ENCODE data around the gene SERPINI1.
"Not testable (repeated sequence)": the region's sequence is repeated elsewhere in the genome, so short reads cannot be mapped to it uniquely, and the experiment has no call there.

The SERPINI1 gene

DNA sequence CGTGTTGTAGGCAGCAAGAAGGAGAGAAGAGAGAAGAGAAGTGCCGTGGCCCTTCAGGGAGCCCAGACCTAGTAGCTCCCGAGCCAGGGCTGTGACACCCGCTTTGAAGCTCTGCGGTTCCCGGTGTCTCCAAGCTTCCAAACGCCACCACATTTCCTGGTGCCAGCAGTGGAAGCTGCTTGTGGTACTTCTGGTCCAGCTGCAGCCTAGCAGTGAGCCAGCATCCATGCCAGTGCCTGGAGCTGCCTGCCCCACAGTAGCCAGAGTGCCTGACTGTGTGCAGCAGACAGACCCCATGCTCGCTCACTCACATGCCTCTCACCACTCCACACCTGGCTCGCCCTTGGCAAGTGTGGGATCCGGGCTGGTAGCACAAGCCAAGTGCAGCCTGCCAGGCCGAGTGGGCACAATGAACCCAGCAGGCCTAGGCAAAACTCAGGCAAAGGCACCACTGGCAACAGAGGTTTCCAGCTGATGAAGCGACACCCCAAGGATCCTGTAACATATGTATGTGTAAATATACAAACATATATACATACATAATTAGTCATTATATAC, 85.8 kb downstream of the SERPINI1 start:
- TF ChIP-seq, protein P1, sequence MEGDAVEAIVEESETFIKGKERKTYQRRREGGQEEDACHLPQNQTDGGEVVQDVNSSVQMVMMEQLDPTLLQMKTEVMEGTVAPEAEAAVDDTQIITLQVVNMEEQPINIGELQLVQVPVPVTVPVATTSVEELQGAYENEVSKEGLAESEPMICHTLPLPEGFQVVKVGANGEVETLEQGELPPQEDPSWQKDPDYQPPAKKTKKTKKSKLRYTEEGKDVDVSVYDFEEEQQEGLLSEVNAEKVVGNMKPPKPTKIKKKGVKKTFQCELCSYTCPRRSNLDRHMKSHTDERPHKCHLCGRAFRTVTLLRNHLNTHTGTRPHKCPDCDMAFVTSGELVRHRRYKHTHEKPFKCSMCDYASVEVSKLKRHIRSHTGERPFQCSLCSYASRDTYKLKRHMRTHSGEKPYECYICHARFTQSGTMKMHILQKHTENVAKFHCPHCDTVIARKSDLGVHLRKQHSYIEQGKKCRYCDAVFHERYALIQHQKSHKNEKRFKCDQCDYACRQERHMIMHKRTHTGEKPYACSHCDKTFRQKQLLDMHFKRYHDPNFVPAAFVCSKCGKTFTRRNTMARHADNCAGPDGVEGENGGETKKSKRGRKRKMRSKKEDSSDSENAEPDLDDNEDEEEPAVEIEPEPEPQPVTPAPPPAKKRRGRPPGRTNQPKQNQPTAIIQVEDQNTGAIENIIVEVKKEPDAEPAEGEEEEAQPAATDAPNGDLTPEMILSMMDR (conservative IDR thresholded peaks at IDR 0.05): no peak
- TF ChIP-seq ZFX (IDR thresholded peaks at IDR 0.05): no peak
- H3K27ac ChIP-seq: no peak overlapping the region

DNA sequence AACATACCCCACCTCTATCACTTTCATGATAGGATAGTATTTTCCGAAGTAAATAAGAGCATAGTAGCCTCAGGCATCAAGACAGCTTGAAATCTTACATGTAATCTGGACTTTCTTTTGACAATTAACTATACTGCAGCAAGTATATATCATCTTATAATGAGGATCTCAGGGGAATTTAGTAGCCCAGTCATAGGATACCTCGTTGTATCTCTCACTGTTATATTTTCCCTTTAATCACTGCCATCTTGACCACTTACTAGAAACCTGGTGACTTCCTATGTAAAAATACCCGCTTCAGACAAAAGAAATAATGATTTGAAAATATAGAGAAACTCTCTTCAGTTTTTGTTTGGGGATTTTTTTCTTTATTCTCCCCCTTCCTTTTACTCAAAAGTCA, 88.2 kb downstream of the SERPINI1 start:
- no peak for TF ChIP-seq ZFX (IDR thresholded peaks at IDR 0.05)
- TF ChIP-seq, protein P1 (conservative IDR thresholded peaks at IDR 0.05): no peak
- H3K27ac ChIP-seq: no peak overlapping the region

DNA sequence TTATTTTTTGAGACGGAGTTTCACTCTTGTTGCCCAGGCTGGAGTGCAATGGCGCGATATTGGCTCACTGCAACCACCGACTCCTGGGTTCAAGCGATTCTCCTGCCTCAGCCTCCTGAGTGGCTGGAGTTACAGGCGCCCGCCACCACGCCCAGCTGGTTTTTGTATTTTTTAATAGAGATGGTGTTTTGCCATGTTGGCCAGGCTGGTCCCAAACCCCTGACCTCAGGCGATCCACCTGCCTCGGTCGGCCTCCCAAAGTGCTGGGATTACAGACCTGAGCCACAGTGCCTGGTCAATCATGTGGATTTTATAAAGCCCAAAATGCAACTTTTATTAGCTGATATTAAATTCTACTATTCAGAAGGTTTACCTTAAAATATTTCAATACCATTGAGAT, 92.1 kb downstream of the SERPINI1 start:
- H3K27ac ChIP-seq: not testable (repeated sequence)

DNA sequence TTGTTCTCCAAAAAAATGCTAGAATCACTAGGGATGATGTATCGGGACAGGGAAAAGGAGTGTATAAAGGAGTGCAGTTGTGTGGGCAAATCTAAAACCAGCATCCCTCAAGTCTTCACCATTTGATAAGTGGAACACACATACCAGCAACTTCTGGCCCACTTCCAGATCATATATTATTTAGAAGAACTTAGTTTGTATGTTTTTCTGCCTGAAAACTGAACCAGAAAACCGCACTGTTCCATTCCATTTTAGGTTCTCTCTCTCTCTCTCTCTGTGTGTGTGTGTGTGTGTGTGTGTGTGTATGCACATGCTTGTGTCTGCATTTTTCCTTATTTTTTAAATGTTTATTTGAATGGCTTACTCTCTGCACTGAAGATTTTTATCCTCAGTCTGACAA, 93.5 kb downstream of the SERPINI1 start:
- H3K27ac ChIP-seq: no peak overlapping the region
- TF ChIP-seq, protein P1 (conservative IDR thresholded peaks at IDR 0.05): no peak
- TF ChIP-seq ZFX (IDR thresholded peaks at IDR 0.05): no peak

DNA sequence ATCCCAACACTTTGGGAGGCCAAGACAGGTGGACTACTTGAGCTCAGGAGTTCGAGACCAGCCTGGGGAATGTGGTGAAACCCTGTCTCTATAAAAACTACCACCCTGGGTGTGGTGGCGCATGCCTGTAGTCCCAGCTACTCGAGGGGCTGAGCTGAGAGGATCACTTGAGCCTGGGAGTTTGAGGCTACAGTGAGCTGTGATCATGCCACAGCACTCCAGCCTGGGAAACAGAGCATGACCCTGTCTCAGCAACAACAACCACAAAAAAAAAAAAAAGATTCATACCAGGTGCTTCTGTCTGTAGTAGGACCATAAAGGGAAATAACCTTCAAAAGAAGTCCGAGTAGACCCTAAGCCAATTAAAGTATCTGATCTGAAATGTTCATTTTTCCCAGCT, 94.5 kb downstream of the SERPINI1 start:
- no peak for TF ChIP-seq ZFX (IDR thresholded peaks at IDR 0.05)
- TF ChIP-seq, protein P1 (conservative IDR thresholded peaks at IDR 0.05): no peak
- H3K27ac ChIP-seq: no peak overlapping the region

DNA sequence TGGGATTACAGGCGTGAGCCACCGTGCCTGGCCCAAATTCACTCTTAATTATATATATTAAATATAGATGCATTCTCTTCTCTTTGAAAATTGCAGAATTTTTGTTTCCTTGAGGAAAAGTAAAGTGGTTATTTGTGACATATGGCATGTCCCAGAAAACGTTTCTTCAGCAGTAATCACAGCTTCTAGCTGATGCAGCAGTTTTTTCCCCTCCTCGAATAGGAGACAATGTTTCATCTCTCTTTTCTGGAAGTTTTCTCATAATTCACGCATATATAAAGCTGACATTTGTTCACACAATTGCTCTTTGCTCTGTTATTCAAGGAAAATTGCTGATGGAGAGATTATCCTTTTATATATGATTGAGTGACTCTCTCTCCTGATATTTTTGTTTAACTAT, 99.8 kb downstream of the SERPINI1 start:
- TF ChIP-seq ZFX (IDR thresholded peaks at IDR 0.05): no peak
- TF ChIP-seq, protein P1 (conservative IDR thresholded peaks at IDR 0.05): no peak
- no peak overlapping the region for H3K27ac ChIP-seq

DNA sequence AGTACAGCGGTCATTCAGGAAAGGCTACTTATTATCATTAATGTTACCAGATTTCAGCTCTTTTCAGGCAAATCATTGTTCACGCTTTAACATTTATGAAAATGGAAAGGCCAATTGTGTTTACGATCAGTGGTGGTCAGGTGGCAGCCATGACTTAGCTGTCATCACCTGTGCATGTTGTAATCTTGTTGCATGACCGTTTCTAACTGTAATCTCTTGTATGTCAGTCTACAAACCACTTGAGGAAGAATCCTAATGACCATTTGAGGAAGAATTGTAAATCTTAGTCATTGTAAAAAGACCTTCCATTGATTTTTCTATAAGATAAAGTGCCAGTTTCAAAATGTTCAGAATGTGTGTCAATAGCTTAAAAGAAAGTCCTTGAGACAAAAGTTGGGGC, 100.4 kb downstream of the SERPINI1 start:
- TF ChIP-seq, protein P1 (conservative IDR thresholded peaks at IDR 0.05): no peak
- no peak for TF ChIP-seq ZFX (IDR thresholded peaks at IDR 0.05)
- H3K27ac ChIP-seq: no peak overlapping the region

DNA sequence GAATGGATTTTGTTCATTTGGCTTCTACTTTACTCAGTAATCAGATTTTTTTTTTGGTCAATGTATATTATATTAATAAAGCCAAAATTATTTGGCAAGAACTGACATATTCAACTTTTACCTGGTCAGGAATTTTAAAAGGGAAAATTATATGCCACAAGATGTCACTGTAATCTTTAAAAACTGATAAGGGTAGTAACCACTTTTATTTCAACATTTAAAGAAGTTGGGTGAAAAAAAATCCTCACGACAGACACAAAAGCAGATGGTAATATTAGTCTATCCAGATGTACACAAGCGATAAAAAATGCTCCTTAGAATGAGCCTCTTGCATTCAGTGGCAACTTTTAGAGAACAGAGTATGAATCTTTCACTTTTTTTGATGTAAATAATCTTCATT, 101.9 kb downstream of the SERPINI1 start:
- TF ChIP-seq ZFX (IDR thresholded peaks at IDR 0.05): no peak
- TF ChIP-seq, protein P1 (conservative IDR thresholded peaks at IDR 0.05): peak; percentile 66
- H3K27ac ChIP-seq: no peak overlapping the region

Measured in C4-2B (cell line).